Right renal cortex interstitium (tissue), 3 donors: ENCODE data around the gene ZBTB32. TPM values are rescaled to one million over a fixed set of nuclear protein-coding genes. Genes with fewer than 3 reads are reported as not detected.
"Not testable (repeated sequence)": the region's sequence is repeated elsewhere in the genome, so short reads cannot be mapped to it uniquely, and the experiment has no call there.

Experiments used
- DNase-seq, 3 donors: peaks; one replicate each; pipeline ENCODE4 v3.0.0-alpha.2; 2013; ENCODE audit warnings: low read depth in 3 of 3, low spot score in 2 of 3
- polyA plus RNA-seq, 3 donors: library from polyadenylated mRNA; unstranded; fragments of 120-200 nt; gene quantifications; one replicate each; pipeline ENCODE4 v1.2.1, GENCODE V29; 2013; ENCODE audit not compliant: insufficient read length in 3 of 3

Gene ZBTB32
- polyA plus RNA-seq, 3 donors, result 0.25 to 0.37 TPM; not detected in 1

DNA sequence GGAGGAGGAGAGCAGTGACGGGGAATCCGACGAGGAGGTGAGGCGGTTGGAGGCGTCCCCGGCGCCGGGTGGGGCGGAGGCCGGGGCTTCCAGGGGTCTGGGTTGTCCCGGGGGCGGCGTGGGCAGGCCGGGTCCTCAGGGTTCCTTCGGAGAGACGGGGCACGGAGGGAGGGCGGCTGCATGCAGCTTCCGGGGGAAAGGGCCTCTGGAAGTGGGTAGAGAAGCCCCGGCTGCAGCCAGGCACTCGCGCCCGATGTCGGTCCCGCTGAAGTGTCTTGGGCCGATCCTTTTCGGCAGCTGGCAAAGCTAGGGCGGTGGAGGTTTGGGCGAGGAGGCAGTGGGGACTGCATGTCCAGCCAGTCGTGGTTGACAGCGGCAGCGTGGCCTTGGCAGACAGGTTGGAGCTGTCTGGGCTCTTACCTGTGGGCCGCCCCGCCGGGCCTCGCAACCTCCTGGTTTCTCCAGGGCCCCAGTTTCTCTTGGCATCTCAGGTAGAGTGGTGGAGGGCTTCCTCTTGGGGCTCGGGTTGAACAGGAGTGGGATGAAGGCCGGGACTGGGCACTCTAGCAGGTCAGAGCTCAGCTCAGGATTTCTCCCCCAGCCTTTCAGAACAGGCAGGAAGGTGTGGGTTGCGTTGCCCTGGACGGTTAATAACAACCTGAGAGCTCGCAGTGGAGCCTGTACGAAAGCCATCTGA lies 14.1 kb downstream of the ZBTB32 start:
- no peak for DNase-seq

GRCh38 chr19:35719402-35720162 lies 15.2 kb downstream of the ZBTB32 start:
- DNase-seq, result no peak

DNA sequence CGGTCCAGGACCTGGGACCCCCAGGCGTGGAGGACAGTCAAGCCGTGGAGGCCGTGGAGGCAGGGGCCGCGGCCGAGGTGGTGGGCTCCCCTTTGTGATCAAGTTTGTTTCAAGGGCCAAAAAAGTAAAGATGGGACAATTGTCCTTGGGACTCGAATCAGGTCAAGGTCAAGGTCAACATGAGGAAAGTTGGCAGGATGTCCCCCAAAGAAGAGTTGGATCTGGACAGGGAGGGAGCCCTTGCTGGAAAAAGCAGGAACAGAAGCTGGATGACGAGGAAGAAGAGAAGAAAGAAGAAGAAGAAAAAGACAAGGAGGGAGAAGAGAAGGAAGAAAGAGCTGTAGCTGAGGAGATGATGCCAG lies 15.8 kb downstream of the ZBTB32 start:
- no peak for DNase-seq

DNA sequence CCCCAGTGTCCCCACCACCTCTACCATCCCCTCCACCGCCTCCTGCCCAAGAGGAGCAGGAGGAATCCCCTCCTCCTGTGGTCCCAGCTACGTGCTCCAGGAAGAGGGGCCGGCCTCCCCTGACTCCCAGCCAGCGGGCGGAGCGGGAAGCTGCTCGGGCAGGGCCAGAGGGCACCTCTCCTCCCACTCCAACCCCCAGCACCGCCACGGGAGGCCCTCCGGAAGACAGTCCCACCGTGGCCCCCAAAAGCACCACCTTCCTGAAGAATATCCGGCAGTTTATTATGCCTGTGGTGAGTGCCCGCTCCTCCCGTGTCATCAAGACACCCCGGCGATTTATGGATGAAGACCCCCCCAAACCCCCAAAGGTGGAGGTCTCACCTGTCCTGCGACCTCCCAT lies 16.3 kb downstream of the ZBTB32 start:
- no peak for DNase-seq

GRCh38 chr19:35721374-35721773 lies 17.0 kb downstream of the ZBTB32 start:
- DNase-seq, result no peak

DNA sequence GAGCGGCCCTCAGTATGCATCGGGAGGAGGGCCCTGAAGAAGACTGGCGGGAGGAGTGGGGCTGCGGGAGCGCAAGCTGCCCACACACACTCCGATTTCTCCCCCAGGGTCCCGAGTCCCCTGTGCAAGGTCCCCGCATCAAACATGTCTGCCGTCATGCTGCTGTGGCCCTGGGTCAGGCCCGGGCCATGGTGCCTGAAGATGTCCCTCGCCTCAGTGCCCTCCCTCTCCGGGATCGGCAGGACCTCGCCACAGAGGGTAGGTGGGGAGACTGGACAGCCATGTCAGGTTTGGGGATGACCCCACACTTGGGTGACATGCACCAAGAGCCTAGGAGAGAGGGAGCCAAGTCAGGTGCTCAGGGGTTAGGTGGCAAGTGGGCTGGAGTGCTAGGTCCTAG lies 18.1 kb downstream of the ZBTB32 start:
- DNase-seq, result no peak

- no peak for DNase-seq
Observed at GRCh38 chr19:35722897-35723296, 18.5 kb downstream of the ZBTB32 start.

DNA sequence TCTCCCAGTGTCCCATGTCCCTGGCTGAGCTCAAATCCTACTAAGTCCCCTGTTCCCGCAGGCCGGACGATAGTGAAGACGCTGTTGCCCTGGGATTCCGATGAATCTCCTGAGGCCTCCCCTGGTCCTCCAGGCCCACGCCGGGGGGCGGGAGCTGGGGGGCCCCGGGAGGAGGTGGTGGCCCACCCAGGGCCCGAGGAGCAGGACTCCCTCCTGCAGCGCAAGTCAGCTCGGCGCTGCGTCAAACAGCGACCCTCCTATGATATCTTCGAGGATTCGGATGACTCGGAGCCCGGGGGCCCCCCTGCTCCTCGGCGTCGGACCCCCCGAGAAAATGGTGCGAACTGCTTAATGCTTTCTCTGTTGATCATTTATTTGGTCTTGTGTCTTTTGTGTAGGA lies 19.3 kb downstream of the ZBTB32 start:
- DNase-seq, result no peak

DNA sequence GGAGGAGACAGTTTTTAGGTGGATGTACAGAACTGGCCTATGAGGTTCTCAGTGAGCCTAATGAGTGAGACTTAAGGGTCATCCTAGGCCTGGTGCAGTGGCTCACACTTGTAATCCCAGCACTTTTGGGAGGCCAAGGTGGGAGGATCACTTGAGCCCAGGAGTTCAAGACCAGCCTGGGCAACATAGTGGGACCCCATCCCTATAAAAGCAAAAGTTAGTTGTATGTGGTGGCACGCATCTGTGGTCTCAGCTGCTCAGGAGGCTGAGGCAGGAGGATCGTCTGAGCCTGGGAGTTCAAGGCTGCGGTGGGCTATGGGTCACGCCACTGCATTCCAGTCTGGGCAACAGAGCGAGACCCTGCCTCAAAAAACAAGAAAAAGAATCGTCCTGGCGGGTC lies 19.8 kb downstream of the ZBTB32 start:
- not testable (repeated sequence) for DNase-seq

DNA sequence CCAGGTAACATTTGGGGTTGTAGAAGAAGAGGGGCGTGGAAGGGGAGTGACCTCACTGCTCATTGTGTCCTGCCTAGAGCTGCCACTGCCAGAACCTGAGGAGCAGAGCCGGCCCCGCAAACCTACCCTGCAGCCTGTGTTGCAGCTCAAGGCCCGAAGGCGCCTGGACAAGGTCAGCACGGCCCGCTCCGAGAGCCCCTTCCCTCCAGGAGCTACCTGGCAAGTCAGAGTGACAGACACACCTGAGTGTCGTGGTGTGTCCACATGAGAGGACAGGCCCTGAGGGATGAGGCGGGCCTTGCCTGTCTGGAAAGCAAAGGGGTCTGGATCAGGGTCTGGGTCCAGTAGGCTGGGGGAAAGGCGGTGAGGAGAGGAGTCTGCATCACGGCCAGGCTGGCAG lies 20.2 kb downstream of the ZBTB32 start:
- no peak for DNase-seq

DNA sequence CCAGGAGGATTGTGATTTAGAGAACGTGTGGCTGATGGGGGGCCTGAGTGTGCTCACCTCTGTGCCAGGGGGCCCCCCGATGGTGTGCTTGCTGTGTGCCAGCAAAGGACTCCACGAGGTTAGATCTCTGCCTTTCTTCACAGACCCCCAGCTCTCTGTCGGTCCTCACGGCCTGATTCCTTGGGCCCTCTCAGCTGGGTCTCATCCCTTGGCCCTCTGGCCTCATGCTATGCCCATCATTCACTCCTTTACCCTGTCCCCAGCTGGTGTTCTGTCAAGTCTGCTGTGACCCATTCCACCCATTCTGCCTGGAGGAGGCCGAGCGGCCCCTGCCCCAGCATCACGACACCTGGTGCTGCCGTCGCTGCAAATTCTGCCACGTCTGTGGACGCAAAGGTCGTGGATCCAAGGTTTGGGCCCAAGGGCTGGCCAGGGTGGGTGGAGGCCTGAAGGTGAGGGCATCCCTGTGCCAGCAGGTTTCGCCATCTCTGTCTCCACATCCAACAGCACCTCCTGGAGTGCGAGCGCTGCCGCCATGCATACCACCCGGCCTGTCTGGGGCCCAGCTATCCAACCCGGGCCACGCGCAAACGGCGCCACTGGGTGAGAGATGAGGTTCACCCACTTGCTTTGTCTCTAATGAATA lies 21.0 kb downstream of the ZBTB32 start:
- DNase-seq, result no peak

- no peak for DNase-seq
Observed at GRCh38 chr19:35727053-35727955, 22.9 kb downstream of the ZBTB32 start.

- DNase-seq, result no peak
Observed at GRCh38 chr19:35727956-35728706, 23.8 kb downstream of the ZBTB32 start.

DNA sequence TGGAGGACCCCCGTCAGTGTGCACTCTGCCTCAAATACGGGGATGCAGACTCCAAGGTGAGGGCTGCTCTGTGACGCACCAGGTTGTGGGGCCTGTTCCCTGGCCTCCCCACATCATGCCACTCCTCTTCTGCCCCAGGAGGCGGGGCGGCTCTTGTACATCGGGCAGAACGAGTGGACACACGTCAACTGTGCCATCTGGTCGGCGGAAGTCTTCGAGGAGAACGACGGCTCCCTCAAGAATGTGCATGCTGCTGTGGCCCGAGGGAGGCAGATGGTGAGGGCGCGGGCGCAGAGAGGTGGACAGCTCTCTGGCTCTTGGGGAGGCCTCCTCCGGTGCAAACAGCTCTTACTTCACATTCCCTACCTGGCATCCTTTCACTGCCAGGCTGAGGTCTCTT lies 24.7 kb downstream of the ZBTB32 start:
- DNase-seq, result no peak

GRCh38 chr19:35729763-35730162 lies 25.4 kb downstream of the ZBTB32 start:
- DNase-seq, result no peak

GRCh38 chr19:35730326-35730725 lies 26.0 kb downstream of the ZBTB32 start:
- DNase-seq, result no peak

- no peak for DNase-seq
Observed at GRCh38 chr19:35731353-35731752, 27.0 kb downstream of the ZBTB32 start.

DNA sequence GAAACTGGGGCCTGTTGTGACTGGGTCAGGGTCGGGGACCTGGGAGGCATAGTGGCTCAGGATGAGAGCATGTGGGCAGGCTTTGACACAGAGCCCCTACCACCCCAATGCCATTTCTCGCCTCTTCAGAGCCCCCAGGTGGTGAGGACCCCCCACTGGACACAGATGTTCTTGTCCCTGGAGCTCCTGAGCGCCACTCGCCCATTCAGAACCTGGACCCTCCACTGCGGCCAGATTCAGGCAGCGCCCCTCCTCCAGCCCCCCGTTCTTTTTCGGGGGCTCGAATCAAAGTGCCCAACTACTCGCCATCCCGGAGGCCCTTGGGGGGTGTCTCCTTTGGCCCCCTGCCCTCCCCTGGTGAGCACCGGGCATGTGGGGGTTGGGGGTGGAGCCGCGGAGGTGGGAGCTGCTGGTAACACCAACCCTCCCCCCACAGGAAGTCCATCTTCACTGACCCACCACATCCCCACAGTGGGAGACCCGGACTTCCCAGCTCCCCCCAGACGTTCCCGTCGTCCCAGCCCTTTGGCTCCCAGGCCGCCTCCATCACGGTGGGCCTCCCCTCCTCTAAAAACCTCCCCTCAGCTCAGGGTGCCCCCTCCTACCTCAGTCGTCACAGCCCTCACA lies 27.5 kb downstream of the ZBTB32 start:
- DNase-seq, result no peak

GRCh38 chr19:35732540-35733179 lies 28.3 kb downstream of the ZBTB32 start:
- DNase-seq, result no peak
